NCI-H2171 treated with DMSO at 0.1 percent for 48 hours (cell line): ENCODE measurements around the gene FBXO46.
A peak's percentile ranks its signal among the peaks of the same experiment; 100 is the strongest.
"Not testable (repeated sequence)": the region's sequence is repeated elsewhere in the genome, so short reads cannot be mapped to it uniquely, and the experiment has no call there.

Experiments
- DNase-seq: peaks from one replicate; lab custom pipeline; 2025; lab: John Stamatoyannopoulos, UW

FBXO46 gene

DNA sequence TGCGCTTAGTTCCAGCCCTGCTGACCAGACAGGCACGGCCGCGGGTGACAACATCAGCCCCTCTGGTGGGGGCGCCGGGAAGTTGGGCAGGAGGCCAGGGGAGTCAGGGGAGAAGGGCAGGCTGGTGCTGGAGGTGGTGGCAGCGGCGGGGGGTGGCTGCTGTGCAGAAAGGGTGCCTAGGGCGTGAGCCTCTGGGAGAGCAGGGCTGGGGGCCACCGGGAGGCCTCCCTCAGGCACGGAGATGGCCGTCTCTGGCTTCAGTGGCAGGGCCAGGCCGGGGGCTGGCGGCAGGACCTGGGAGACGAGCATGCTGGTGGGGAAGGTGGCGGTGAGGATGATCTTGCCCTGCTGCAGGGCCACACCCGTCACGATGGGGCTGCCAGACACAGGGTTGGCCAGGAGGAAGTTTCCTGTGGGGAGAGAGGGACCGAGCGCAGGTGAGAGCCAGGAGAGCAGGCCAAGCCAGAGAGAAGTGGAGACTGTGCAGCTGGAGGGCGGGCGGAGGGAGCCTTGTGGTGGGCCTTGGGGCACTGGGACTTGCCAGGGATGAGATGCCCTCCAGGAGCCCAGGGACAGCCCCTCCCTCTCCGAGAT, 35.1 kb upstream of the FBXO46 start:
- DNase-seq: no peak

DNA sequence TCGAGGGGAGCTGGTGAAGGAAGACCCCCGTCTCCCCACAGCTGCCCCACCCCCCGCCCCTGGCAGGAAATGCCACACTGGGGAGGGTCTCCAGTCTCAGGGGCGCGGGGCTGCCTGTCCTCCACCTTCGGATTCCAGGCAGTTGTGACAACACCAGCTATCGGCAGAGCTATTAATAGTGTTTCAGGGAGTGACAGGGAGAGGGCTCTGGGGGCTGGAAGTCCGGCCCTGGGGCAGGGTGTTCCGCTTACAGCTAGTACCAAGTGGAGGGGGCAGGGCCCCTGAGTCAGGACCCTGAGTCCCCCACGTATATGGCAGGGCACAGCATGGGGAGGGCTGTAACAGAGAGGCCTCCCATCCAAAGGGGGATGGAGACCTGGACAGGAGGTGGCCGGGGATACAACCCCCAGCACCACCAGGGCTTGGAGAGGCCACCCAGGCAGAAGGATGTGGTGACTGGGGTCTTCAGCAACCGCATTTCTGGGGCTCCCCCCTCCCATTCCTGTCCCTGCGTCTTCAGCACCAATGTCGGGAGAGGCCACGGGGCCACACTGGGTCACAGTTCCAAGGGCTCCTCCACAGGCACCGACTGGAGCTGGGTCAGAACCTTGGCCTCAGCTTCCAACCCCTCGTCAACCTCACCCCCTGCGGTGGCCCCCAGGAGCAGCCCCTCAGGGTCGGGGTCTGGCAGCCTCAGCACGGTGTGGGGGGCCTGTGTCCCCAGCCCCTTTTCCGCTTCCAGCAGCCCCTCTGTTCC, 34.4 kb upstream of the FBXO46 start:
- DNase-seq: no peak

DNA sequence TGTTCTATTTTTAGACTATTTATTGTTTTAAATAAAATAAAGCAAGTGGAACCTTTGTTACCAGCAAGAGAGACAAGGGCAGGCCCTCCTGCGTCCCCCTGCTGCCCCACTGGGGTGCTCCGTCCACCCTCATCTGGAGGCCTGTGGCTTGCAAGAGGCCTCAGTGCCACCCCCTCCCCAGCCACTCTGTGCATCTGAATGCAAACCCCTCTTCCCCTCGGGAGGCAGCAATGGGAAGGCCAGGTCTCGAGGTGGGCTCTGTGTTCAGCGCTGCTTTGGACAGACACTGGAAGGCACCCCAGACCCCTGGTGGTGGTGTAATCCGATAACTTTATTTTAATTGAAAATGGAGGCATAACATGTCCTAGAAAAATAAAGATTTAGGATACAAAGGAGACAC, 33.8 kb upstream of the FBXO46 start:
- DNase-seq: no peak

DNA sequence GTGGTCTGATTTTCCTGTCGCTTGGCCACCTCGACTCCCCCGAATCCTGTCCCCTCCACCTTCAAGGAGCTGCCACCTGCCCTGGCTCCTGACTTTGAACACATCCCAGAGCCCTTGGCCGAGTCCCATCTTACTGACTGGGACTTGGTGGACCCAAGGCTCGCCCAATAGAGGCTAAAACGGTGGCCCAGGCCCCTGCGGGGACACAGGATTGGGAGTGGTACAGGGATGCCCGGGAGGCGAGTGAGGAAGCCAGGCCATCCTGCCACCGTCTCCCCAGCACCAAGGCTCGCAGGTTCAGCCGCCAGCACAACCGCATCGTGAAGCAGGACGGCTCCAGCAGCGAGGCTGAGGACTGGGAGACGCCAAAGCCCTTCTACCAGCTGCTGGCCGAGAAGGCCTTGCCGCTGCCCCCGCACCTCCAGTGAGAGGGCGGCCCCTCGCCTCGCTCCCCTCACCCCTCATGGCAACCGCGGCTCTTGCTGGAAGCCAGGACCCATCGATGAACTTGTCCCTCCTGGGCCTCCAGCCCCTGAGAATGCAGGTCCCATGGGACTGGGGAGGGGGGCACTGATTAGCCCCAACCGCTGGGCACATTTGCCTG, 33.1 kb upstream of the FBXO46 start:
- DNase-seq: no peak

DNA sequence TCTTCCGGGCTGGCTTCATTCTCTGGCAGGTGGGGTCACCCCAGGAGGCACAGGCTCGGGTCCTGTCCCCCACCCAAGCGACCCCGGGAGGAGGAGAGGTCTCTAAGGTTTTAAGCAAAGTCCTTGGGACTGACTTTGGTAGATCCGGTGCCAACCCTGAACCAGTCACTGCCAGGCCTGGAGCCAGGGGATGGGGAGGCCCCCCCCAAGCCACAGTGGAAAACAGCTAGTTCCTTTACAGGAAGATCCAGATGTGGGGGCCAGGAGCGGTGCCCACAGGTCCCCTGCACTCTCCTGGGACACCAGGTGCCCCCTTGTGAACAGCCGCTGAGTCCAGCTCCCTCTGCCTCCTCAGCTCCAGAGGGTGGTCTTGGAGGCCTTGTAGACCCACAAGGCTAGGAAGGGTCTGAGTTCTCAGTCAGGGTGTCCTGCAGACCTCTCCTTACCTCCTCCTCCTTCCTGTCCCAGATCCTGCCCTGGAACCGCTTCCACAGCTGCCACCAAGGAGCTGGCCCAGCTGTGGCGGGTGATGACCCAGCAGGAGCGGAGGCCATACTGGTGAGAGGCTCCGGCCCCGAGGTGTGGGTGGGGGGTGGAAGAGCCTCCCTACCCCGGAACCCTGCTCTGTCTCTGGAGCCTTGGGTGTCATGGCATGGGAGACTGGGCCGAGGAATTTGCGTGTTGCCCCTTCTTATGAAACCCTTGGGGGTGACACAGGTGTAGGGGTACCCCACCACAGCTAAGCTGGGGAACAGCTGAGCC, 32.4 kb upstream of the FBXO46 start:
- DNase-seq: no peak

DNA sequence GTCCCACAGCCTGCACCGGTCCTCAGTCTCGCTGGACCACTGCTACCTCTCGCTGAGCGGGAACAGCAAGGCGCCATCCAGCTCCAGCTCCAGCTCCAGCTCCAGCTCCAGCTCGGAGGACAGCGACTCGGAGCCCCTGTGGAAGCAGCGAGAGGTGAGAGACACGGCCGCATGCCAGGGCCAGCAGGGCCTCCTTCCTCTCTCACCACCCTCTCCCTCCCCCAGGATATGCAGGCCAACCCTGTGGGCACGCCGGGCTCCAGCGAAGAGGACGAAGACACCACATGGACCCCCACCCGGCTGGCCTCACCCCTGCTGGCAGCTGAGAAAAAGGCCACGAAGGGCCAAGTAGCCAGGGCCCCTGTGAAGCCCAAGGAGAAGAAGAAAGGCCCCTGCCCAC, 31.0 kb upstream of the FBXO46 start:
- DNase-seq: no peak

DNA sequence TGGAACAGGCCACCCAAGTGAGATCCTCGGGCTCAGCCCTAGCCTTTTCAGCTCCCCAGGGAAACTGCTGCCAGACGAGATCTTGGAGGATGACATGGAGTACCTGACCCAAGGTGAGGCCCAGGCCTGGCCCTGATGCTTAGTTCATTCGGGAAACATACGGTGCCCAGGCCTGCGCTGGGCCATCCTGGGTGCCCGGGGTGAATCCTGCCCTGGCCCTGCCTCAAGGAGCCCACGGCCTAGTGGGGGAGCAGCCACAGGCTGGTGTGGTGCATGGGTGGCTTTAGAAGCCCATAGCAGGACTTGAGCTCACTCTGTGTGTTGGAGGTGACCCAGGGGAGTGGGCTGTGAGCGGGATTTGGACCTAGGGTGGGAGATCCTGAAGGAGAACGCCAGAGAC, 28.2 kb upstream of the FBXO46 start:
- no peak for DNase-seq

DNA sequence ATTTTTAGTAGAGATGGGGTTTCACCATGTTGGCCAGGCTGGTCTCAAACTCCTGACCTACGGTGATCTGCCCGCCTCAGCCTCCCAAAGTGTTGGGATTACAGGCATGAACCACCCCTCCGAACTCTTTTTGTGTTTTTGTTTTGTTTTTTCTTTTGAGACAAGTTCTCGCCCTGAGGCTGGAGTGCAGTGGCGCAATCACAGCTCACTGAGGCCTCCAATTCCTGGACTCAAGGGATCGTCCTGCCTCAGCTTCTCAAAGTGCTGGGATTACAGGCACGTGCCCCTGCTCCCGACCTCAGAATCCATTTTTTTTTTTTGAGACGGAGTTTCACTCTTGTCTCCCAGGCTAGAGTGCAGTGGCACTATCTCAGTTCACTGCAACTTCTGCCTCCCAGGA, 27.0 kb upstream of the FBXO46 start:
- DNase-seq: no peak

DNA sequence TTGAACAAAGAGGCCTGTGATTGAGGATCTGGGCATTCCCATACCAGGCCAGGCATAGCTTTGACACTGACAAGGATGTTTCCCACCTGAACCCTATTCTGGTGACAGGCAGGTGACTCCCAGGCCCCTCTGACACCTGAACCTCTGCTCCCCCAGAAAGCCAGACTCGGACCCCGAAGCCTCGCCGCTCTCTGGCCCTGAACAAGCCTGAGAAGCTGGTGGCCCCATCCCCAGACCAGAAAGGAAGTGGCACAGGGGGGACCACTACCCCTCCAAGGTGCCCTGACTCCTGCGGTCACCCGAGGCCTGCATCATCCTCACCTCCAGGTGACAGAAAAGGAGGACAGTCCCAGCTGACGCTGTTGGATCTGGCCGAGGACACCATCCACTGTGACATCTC, 23.6 kb upstream of the FBXO46 start:
- no peak for DNase-seq

DNA sequence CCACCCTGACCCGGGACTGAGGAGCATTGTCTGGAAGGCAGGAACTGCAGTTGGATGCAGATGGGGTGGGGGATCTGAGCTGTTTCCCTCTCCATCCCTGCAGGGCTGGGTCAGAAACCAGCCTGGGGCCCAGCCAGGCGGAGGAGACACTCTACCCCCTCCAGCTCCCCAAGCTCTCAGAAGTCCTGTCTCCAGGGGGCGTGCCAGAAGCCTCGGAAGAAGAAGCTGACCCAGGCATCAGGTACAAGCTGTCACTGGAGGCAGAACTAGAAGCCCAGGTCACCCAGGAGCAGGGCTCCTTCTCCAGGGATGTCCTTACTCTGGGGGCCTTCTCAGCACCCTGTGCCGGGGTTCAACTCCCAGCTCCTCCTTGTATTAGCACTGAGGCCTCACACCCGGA, 22.9 kb upstream of the FBXO46 start:
- no peak for DNase-seq

DNA sequence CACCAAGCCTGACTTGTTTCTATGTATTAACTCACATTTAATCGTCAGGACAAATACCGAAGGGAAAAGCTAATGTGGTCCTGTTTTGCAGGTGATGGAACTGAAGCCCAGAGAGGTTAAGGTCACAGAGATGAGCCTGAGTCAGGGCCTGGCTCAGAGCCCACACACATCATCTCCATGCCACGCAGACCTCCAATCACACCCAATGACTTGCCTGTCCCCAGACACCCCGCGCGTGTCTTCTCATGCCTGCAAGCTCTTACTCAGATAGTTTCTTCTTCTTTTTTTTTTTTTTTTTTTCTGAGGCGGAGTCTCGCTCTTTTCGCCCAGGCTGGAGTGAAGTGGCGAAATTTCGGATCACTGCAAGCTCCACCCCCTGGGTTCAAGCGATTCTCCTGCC, 21.9 kb upstream of the FBXO46 start:
- peak; percentile 35 for DNase-seq

DNA sequence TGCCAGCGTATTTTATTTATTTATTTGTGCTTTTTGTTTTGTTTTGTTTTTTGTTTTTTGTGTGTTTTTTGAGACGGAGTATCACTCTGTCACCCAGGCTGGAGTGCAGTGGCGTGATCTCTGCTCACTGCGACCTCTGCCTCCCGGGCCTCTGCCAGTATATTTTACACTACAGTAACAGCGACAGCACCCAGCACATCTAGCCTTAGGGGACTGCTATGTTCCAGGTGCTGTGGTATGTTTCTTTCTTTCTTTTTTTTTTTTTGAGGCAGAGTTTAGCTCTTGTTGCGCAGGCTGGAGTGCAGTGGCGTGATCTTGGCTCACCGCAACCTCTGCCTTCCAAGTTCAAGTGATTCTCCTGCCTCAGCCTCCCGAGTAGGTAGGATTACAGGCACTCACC, 20.8 kb upstream of the FBXO46 start:
- not testable (repeated sequence) for DNase-seq

DNA sequence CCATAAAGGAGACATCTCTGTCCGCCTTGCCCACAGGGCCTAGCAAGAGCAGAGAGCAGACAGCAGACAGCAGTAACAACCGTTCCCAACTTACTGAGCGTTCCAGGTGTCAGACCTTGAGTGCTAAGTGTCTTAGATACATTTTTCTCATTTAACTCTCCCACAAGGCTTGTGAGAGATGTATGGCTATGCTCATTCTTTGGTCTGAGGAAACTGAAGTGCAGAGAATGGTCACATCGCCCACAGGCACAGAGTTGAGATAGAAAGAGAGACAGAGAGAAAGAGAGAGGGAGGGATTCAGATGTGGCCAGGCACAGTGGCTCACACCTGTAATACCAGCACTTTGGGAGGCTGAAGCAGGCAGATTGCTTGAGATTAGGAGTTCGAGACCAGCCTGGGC, 16.8 kb upstream of the FBXO46 start:
- DNase-seq: no peak

DNA sequence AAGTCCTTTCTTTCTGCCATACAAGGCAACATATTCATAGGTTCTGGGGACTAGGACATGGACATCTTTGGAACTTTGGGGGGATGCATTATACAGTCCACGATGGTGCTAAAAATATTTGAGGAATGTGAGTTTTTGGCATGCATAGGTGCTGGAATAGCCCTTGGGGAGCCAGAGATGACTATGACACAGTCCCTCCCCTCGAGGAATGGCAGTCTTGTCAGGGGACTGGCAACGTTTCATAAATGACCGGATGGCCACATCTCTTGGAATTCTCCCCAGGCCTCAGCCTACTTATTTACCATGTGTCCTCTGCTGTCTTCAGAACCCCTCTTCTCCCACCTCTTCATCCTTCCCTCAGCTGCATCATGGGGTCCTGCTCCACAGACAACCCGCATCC, 16.2 kb upstream of the FBXO46 start:
- DNase-seq: no peak

DNA sequence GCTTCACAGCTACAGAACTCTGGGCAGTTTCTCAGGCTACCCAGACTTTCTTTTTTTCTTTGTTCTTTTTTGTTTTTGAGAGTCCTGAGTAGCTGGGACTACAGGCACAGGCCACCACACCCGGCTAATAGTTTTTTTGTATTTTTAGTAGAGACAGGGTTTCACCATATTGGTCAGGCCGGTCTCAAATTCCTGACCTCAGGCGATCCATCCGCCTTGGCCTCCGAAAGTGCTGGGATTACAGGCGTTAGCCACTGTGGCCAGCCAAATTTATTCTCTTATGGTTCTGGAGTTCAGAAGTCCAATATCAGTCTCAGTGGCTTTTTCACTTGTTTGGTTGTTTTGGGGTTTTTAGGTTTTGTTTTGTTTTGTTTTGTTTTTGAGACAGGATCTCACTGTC, 14.9 kb upstream of the FBXO46 start:
- no peak for DNase-seq

DNA sequence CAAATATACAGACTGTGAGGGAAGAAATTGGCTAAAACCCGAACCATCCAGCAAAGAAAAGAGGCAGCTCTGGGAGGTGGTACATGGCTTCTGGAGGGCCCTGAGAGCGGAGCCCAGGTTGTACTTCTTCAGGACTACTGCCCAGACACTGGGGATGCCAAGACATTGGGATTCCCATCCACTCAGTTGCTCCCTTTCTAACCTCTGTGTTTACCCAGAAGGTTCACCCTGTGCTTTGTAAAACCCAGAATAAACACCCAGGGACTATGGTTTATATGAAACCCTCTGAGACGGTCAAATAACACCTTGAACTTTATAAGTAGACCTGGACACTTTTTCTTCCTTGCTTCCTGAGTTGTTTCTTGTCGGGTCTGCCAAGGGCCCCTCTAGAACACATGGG, 12.3 kb upstream of the FBXO46 start:
- DNase-seq: no peak

DNA sequence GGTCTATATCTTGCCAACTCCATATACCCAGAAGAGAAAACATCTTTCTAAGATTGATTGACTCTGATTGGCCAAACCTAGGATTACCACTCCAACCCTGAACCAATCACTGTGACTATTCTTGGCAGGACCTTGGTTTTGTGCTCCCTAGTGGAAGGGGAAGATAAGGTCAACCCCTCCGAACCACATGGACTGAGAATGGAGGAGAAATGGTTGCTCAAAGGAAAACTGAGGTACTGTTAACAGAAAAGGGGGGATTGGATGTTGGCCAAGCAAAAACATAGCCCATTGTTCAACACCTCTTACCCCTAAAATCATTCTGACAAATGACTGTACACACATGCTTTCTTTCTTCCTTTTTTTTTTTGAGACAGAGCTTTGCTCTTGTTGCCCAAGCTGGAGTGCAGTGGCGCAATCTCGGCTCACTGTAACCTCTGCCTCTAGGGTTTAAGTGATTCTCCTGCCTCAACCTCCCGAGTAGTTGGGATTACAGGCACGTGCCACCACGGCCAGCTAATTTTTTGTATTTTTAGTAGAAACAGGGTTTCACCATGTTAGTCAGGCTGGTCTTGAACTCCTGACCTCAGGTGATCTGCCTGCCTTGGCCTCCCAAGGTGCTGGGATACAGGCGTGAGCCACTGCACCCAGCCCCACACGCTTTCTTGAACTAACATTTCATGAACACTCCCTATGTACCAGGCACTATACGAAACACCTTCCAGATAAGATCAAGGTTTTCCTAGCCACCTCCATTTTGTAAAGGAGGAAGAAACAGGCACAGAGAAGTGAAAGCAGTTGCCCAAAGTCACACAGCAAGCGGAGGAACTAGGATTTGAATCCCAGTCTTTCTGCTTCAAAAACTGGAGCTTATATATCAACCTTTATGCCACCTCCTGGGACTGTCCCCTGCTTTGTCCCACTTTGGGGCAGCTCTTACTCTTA, 9.1 kb upstream of the FBXO46 start:
- no peak for DNase-seq

DNA sequence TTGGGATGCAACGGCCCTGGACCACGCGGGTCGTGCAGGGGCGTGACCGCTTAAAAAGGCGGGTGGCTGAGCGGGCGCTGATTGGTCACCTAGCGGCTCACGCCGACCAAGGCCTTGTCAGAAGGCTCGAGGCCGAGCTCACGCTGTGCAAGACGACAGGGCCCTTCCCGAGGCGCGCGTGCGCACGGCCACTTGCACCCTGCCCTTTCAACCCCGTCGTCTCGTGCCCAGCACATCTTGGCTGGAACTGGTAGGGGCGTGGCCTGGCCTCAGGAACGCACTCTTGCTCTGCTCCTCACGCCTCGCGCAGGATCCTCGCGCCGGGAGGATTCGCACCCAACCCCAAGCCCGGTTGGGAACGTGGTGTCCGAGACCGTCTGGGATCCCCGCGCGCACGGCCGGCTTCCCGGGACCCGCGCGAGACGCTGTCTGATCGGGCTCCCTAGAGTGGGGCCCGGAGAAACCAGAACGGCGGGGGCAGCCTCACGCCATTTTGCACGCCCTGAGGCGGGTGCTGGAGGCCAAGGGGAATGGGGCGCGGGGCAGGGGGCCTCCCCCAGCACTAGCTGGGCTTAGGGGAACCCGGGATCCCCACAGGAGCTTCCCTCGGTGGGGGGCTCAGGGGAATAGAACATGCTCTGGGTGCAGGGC, 2.6 kb upstream of the FBXO46 start, which contains the start of gene MEIOSIN:
TSS of gene MEIOSIN (plus strand) at position 280 of the 651 bp plus-strand sequence. CDS start 1,938 bp downstream, outside the sequence.
- no peak for DNase-seq

DNA sequence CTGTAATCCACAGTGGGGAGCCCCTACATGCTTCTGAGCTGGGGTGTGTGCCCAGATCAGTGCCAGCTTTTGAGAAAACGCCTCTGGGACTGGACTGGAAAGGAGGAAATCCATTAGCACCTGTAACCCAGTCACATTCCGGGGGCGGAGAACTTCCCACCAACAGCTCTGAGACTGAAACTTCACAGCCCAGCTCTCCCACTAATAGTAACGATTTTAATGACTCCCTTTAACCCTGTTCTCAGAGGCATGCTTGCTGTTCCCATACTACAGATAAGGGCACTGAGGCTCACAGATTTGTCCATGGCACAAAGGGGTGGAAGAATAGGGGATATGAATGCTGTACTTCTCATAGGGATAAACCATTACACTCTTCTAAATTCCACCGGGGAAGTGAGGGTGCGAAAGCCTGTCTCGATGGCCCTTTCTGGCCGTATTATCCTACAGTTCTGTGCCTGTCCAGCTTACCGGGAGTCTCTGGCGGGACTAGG, 851 bp downstream of the FBXO46 start:
- no peak for DNase-seq

DNA sequence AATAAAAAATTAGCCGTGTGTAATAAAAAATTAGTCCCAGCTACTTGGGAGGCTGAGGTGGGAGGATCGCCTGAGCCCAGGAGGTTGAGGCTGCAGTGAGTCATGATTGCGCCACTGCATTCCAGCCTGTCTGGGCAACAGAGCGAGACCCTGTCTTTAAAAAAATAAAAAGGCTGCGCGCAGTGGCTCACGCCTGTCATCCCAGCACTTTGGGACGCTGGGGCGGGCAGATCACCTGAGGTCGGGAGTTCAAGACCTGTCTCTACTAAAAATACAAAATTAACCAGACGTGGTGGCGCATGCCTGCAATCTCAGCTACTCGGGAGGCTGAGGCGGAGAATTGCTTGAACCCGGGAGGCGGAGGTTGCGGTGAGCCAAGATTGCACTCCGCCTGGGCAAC, 2.0 kb downstream of the FBXO46 start:
- not testable (repeated sequence) for DNase-seq

DNA sequence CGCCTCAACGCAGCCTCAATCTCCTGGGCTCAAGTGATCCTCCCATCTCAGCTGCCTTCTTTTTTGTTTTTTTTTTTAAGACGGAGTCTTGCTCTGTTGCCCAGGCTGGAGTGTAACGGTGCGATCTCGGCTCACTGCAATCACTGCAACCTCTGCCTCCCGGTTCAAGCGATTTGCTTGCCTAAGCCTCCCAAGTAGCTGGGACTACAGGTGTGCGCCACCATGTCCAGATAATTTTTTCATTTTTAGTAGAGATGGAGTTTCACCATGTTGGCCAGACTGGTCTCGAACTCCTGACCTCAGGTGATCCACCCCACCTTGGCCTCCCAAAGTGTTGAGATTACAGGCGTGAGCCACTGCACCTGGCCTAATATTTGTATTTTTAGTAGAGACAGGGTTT, 10.6 kb downstream of the FBXO46 start:
- not testable (repeated sequence) for DNase-seq
